BE2C (cell line): ENCODE results near the gene LRRC23.
A peak's percentile ranks its signal among the peaks of the same experiment; 100 is the strongest.

Experiments used
- DNase-seq: peaks from one replicate; pipeline ENCODE4 v3.0.0-alpha.2; 2020
- H3K27me3 ChIP-seq: fragments of 250-450 bp; sonication (Bioruptor Pico); 2 replicates; pipeline ENCODE4 v1.5.1; 2020; ENCODE audit warnings: mild to moderate bottlenecking
- H3K36me3 ChIP-seq: fragments of 250-450 bp; sonication (Bioruptor Pico); 2 replicates; pipeline ENCODE4 v1.5.1; 2020; ENCODE audit warnings: mild to moderate bottlenecking
- H3K4me1 ChIP-seq: fragments of 250-450 bp; sonication (Bioruptor Pico); 2 replicates; pipeline ENCODE4 v1.5.1; 2020
- H3K4me3 ChIP-seq: 2 replicates; pipeline ENCODE4 v1.5.1; 2011; ENCODE audit warnings: low read depth, low read length
- H3K9me3 ChIP-seq: fragments of 250-450 bp; sonication (Bioruptor Pico); 2 replicates; pipeline ENCODE4 v1.5.1; 2020
- CTCF ChIP-seq: IDR thresholded peaks from 2 replicates; pipeline ENCODE4 v1.5.1; 2012; ENCODE audit warnings: mild to moderate bottlenecking, low read depth, low read length

Gene LRRC23

GRCh38 chr12:6943389-6943721, 38.7 kb downstream of the LRRC23 start:
- H3K4me1 ChIP-seq = peaks cover 9% of the 10 kb centered on the region
- peak; percentile 88 for DNase-seq
- no peak for TF ChIP-seq CTCF
- H3K4me3 ChIP-seq = peak overlapping the region; percentile 87
- peaks cover 9% of the 10 kb centered on the region for H3K36me3 ChIP-seq
- no peaks in the 10 kb centered on the region for H3K9me3 ChIP-seq
- H3K27me3 ChIP-seq = no peaks in the 10 kb centered on the region

DNA sequence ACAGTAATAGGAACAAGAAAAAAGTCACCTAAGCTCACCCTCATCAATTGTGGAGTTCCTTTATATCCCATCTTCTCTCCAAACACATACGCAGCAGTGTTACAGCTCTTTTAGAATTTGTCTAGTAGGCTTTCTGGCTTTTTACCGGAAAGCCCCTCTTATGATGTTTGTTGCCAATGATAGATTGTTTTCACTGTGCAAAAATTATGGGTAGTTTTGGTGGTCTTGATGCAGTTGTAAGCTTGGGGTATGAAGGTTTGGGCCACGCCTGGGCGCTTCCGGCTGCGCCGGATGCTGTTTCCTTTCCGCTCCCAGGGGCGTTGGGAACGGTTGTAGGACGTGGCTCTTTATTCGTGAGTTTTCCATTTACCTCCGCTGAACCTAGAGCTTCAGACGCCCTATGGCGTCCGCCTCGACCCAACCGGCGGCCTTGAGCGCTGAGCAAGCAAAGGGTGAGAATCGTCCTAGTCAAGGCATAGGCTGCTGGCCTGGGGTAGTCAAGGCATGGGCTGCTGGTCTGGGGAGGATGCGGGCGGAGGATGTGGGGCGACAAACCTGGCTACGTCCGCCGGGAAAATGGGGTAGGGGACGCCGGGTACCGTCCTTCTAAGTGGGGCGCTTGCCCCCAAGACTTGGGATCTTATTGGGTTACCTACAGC, 39.2 kb downstream of the LRRC23 start, which contains the start of the genes C12orf57 and RNU7-1:
TSS of gene C12orf57 (plus strand) at position 301 of the 659 bp plus-strand sequence. CDS start at position 401, 100 bp downstream.
TSS of gene RNU7-1 (plus strand) at position 95 of the 659 bp plus-strand sequence.
- Histone ChIP-seq H3K36me3 (peaks cover 8% of the 10 kb centered on the region), H3K4me1 (peaks cover 9% of the 10 kb centered on the region), H3K9me3 (no peaks in the 10 kb centered on the region), H3K27me3 (no peaks in the 10 kb centered on the region), H3K4me3 (peak within 1 kb of the TSS; percentile 87)
- TF ChIP-seq CTCF = no peak
- peak; percentile 89 for DNase-seq

GRCh38 chr12:6944381-6945186, 40.0 kb downstream of the LRRC23 start:
- H3K9me3 ChIP-seq = no peaks in the 10 kb centered on the region
- peak; percentile 93 for DNase-seq
- peak overlapping the region; percentile 87 for H3K4me3 ChIP-seq
- H3K4me1 ChIP-seq = peaks cover 9% of the 10 kb centered on the region
- H3K36me3 ChIP-seq = peaks cover 4% of the 10 kb centered on the region
- TF ChIP-seq CTCF = peak; percentile 85
- H3K27me3 ChIP-seq = no peaks in the 10 kb centered on the region

- Histone ChIP-seq H3K27me3 (no peaks in the 10 kb centered on the region), H3K4me1 (peaks cover 9% of the 10 kb centered on the region), H3K9me3 (no peaks in the 10 kb centered on the region), H3K4me3 (no peak overlapping the region), H3K36me3 (peaks cover 4% of the 10 kb centered on the region; the same call in 1 of the 2 replicates)
- no peak for TF ChIP-seq CTCF
- no peak for DNase-seq
Measured at GRCh38 chr12:6945613-6946012, 41.0 kb downstream of the LRRC23 start.

GRCh38 chr12:6946033-6946919, 41.7 kb downstream of the LRRC23 start:
- no peak for DNase-seq
- no peak overlapping the region for H3K4me3 ChIP-seq
- H3K36me3 ChIP-seq = peaks cover 4% of the 10 kb centered on the region; the same call in 1 of the 2 replicates
- no peaks in the 10 kb centered on the region for H3K27me3 ChIP-seq
- H3K9me3 ChIP-seq = no peaks in the 10 kb centered on the region
- TF ChIP-seq CTCF = no peak
- peaks cover 9% of the 10 kb centered on the region for H3K4me1 ChIP-seq
